Testis (tissue), 2 donors: Measurements from ENCODE around the gene CD44.

Experiments
- CTCF ChIP-seq, 3 experiments: fragments of 450-650 bp in 2 of 3; fragments of 200-600 bp in 1 of 3; sonication (generic) in 1 of 3; IDR thresholded peaks; one replicate each; pipeline ENCODE4 v1.5.1; 2016 to 2019; ENCODE audit warnings: antibody characterized with exemption in 3 of 3, mild to moderate bottlenecking in 2 of 3, moderate library complexity in 1 of 3
- POLR2A ChIP-seq: fragments of 450-650 bp; IDR thresholded peaks from one replicate; pipeline ENCODE4 v1.6.1; 2017; ENCODE audit warnings: antibody characterized with exemption, mild to moderate bottlenecking, moderate library complexity

- TF ChIP-seq CTCF (IDR thresholded peaks at IDR 0.05) (no peak), POLR2A (no peak)
Measured at GRCh38 chr11:35267504-35267903, 128.5 kb downstream of the CD44 start.
